K562 (cell line): ENCODE data around the gene CAPZB. TPM values are rescaled to one million over a fixed set of nuclear protein-coding genes. Genes with fewer than 3 reads are reported as not detected.

ENCODE experiments used
- BHLHE40 ChIP-seq: IDR thresholded peaks from 2 replicates; pipeline ENCODE4 v1.6.1; 2011; ENCODE audit warnings: low read length, improper control_type of control experiment
- BRD4 ChIP-seq: fragments of 200-600 bp; sonication (generic); IDR thresholded peaks from 2 replicates; pipeline ENCODE4 v1.6.1; 2017; ENCODE audit warnings: inconsistent platforms
- BRF1 ChIP-seq: IDR thresholded peaks from 3 replicates; pipeline ENCODE4 v1.6.1; 2011; ENCODE audit warnings: borderline replicate concordance, mild to moderate bottlenecking; ENCODE audit not compliant: insufficient read length; ENCODE audit errors: extremely low read depth
- DPF2 ChIP-seq: fragments of 450-650 bp; IDR thresholded peaks from 2 replicates; pipeline ENCODE4 v1.6.1; 2016
- HDGF ChIP-seq: fragments of 450-650 bp; IDR thresholded peaks from 2 replicates; pipeline ENCODE4 v1.6.1; 2016
- HMGN3 ChIP-seq: IDR thresholded peaks from 2 replicates; pipeline ENCODE4 v1.6.1; 2011; ENCODE audit warnings: borderline replicate concordance, low read depth, mild to moderate bottlenecking, mixed read lengths, low read length; ENCODE audit not compliant: insufficient read length; ENCODE audit errors: extremely low read depth
- KLF1 ChIP-seq: fragments of 450-650 bp; IDR thresholded peaks from 2 replicates; pipeline ENCODE4 v1.6.1; 2016; ENCODE audit warnings: missing genetic modification characterization, missing compliant biosample characterization
- MTA2 ChIP-seq: fragments of 450-650 bp; IDR thresholded peaks from 2 replicates; pipeline ENCODE4 v1.6.1; 2016; ENCODE audit warnings: low read depth
- MTA3 ChIP-seq: fragments of 450-650 bp; formaldehyde crosslinking; IDR thresholded peaks from 2 replicates; pipeline ENCODE4 v1.6.1; 2017; ENCODE audit warnings: mild to moderate bottlenecking, borderline replicate concordance
- NCOR1 ChIP-seq: fragments of 450-650 bp; IDR thresholded peaks from 2 replicates; pipeline ENCODE4 v1.6.1; 2016; ENCODE audit warnings: mild to moderate bottlenecking, moderate library complexity
- PHB2 ChIP-seq: fragments of 450-650 bp; IDR thresholded peaks from 2 replicates; pipeline ENCODE4 v1.6.1; 2017; ENCODE audit warnings: low read depth
- POLR2A ChIP-seq: fragments of 450-650 bp; conservative IDR thresholded peaks from 2 replicates; pipeline ENCODE4 v1.6.1; 2016
- POLR2AphosphoS2 ChIP-seq: IDR thresholded peaks from 2 replicates; pipeline ENCODE4 v1.6.1; 2012; ENCODE audit warnings: low read length, improper control_type of control experiment
- POLR2B ChIP-seq: fragments of 450-650 bp; IDR thresholded peaks from 2 replicates; pipeline ENCODE4 v1.6.1; 2018; ENCODE audit warnings: low read depth; ENCODE audit not compliant: partially characterized antibody
- SMARCB1 ChIP-seq: IDR thresholded peaks from 2 replicates; pipeline ENCODE4 v1.6.1; 2011; ENCODE audit warnings: improper control_type of control experiment, low read depth; ENCODE audit not compliant: insufficient read length
- ZC3H11A ChIP-seq: IDR thresholded peaks from 2 replicates; pipeline ENCODE4 v1.6.1; 2012; ENCODE audit warnings: low read depth, low read length, improper control_type of control experiment
- ZNF146 ChIP-seq: IDR thresholded peaks from one replicate; pipeline ENCODE4 v1.6.1; 2018; ENCODE audit warnings: missing compliant biosample characterization; ENCODE audit not compliant: unreplicated experiment
- ZNF263 ChIP-seq: sonication (generic); formaldehyde crosslinking; IDR thresholded peaks from 2 replicates; pipeline ENCODE4 v1.8.0; 2022; ENCODE audit warnings: mild to moderate bottlenecking, missing genetic modification reagents, borderline replicate concordance
- polyA plus RNA-seq, 8 experiments: library from polyadenylated mRNA; depleted of rRNA in 4 of 8; stranded (reverse) in 5 of 8; unstranded in 3 of 8; fragments of >200 nt; fragmentation: Nextera tagmentation in 2 of 8; fragmentation: Illumina TruSeq in 1 of 8; extraction: Ambion mirVana in 2 of 8; extraction: Trizol in 1 of 8; gene quantifications; 2 replicates each; pipeline versions ENCODE4 v1.2.1 to v1.2.3, GENCODE V29; 2011 to 2014; ENCODE audit warnings: inconsistent platforms in 1 of 8, missing spikeins in 1 of 8
- total RNA-seq, 7 experiments: library from RNA; depleted of rRNA in 6 of 7; stranded (reverse); fragments of >200 nt in 6 of 7; fragmentation: Illumina TruSeq in 2 of 7; extraction: Trizol in 2 of 7; gene quantifications; 2 replicates each; pipeline versions ENCODE4 v1.2.1 to v1.2.3, GENCODE V29; 2011 to 2021; ENCODE audit warnings: low replicate concordance in 1 of 7
- TF ChIP-seq, protein P1 (sequence below): fragments of 450-650 bp; IDR thresholded peaks from 2 replicates; pipeline ENCODE4 v1.6.1; 2016; ENCODE audit warnings: low read depth, mild to moderate bottlenecking, moderate library complexity
- TF ChIP-seq, protein P2 (sequence below): fragments of 450-650 bp; IDR thresholded peaks from 2 replicates; pipeline ENCODE4 v1.6.1; 2016
- TF ChIP-seq, protein P3 (sequence below): IDR thresholded peaks from 2 replicates; pipeline ENCODE4 v1.6.1; 2011; ENCODE audit warnings: borderline replicate concordance, low read depth, mild to moderate bottlenecking, moderate library complexity, low read length; ENCODE audit not compliant: insufficient read depth, poor library complexity, severe bottlenecking
- TF ChIP-seq, protein P4 (sequence below): fragments of 450-650 bp; IDR thresholded peaks from 2 replicates; pipeline ENCODE4 v1.6.1; 2018; ENCODE audit warnings: mild to moderate bottlenecking, low read depth; ENCODE audit not compliant: partially characterized antibody
- TF ChIP-seq, protein P5 (sequence below): fragments of 450-650 bp; IDR thresholded peaks from 2 replicates; pipeline ENCODE4 v1.6.1; 2016; ENCODE audit warnings: missing biosample characterization, missing genetic modification characterization

The CAPZB gene
- total and polyA plus RNA-seq, 9 of the 15 experiments (the other 6 are each of a cell fraction or from before 2014, with no cell fraction given) = 57.6 to 297 (median 125) TPM

DNA sequence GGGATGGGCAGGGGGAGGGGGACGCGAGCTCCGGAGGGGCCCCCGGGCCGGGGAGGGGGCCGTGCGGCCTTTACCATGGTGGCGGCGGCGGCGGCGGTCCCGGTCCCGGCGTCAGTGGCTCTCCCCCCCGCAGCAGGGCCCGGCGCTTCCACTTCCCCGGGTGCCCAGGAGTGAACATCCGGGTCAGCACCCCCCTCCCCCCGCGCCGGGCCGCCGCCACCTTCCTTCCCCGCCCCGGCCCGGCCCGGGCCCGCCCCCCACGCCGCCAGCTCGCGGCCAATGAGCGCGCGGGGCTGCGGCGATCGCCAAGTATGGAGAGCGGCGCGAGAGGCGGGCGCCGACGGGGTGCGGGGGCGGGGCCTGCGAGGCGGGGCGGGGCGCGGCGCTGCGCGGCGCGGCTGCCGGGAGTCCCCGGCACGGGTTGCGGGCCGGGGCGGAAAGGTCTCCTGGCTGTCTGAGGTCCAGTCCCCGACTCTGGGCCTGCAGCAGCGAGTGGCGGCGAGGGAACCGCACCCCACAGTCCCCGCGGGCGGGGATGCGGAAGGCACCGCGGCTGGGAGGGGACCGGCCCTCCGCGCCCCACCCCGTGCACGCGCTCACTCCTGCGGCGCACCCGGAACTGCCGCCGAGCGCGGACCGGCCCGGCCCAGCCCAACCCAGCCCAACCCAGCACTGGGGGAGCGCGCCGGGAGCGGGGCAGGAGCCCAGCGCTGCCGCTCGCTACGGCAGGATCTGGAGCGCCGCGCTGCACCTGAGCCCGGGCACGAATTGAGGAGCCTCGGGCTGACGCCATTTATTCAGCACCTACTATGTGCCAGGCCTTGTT lies at the start of gene CAPZB (continued):
- peak; percentile 54 for TF ChIP-seq POLR2B
- peak; percentile 87 for TF ChIP-seq POLR2A
- TF ChIP-seq, protein P1, sequence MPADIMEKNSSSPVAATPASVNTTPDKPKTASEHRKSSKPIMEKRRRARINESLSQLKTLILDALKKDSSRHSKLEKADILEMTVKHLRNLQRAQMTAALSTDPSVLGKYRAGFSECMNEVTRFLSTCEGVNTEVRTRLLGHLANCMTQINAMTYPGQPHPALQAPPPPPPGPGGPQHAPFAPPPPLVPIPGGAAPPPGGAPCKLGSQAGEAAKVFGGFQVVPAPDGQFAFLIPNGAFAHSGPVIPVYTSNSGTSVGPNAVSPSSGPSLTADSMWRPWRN = no peak
- TF ChIP-seq KLF1 (tag) = peak; percentile 92
- no peak for TF ChIP-seq ZNF146
- TF ChIP-seq ZNF263 (CRISPR knock-in tag) = peak; percentile 8; the same call in 1 of the 2 replicates
- TF ChIP-seq PHB2 = no peak
- TF ChIP-seq DPF2 = no peak
- TF ChIP-seq MTA3 = peak; percentile 79; the same call in 1 of the 2 replicates
- TF ChIP-seq MTA2 = no peak
- no peak for TF ChIP-seq POLR2AphosphoS2
- peak; percentile 88 for TF ChIP-seq BHLHE40
- TF ChIP-seq, protein P2, sequence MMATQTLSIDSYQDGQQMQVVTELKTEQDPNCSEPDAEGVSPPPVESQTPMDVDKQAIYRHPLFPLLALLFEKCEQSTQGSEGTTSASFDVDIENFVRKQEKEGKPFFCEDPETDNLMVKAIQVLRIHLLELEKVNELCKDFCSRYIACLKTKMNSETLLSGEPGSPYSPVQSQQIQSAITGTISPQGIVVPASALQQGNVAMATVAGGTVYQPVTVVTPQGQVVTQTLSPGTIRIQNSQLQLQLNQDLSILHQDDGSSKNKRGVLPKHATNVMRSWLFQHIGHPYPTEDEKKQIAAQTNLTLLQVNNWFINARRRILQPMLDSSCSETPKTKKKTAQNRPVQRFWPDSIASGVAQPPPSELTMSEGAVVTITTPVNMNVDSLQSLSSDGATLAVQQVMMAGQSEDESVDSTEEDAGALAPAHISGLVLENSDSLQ = no peak
- no peak for TF ChIP-seq BRF1
- peak; percentile 87 for TF ChIP-seq HMGN3
- no peak for TF ChIP-seq HDGF
- TF ChIP-seq ZC3H11A = no peak
- TF ChIP-seq, protein P3, sequence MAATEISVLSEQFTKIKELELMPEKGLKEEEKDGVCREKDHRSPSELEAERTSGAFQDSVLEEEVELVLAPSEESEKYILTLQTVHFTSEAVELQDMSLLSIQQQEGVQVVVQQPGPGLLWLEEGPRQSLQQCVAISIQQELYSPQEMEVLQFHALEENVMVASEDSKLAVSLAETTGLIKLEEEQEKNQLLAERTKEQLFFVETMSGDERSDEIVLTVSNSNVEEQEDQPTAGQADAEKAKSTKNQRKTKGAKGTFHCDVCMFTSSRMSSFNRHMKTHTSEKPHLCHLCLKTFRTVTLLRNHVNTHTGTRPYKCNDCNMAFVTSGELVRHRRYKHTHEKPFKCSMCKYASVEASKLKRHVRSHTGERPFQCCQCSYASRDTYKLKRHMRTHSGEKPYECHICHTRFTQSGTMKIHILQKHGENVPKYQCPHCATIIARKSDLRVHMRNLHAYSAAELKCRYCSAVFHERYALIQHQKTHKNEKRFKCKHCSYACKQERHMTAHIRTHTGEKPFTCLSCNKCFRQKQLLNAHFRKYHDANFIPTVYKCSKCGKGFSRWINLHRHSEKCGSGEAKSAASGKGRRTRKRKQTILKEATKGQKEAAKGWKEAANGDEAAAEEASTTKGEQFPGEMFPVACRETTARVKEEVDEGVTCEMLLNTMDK = no peak
- TF ChIP-seq, protein P4, sequence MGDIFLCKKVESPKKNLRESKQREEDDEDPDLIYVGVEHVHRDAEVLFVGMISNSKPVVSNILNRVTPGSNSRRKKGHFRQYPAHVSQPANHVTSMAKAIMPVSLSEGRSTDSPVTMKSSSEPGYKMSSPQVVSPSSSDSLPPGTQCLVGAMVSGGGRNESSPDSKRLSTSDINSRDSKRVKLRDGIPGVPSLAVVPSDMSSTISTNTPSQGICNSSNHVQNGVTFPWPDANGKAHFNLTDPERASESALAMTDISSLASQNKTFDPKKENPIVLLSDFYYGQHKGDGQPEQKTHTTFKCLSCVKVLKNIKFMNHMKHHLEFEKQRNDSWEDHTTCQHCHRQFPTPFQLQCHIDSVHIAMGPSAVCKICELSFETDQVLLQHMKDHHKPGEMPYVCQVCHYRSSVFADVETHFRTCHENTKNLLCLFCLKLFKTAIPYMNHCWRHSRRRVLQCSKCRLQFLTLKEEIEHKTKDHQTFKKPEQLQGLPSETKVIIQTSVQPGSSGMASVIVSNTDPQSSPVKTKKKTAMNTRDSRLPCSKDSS = no peak
- TF ChIP-seq BRD4 = no peak
- no peak for TF ChIP-seq SMARCB1
- TF ChIP-seq, protein P5, sequence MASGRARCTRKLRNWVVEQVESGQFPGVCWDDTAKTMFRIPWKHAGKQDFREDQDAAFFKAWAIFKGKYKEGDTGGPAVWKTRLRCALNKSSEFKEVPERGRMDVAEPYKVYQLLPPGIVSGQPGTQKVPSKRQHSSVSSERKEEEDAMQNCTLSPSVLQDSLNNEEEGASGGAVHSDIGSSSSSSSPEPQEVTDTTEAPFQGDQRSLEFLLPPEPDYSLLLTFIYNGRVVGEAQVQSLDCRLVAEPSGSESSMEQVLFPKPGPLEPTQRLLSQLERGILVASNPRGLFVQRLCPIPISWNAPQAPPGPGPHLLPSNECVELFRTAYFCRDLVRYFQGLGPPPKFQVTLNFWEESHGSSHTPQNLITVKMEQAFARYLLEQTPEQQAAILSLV = no peak
- TF ChIP-seq NCOR1 = peak; percentile 24; the same call in 1 of the 2 replicates
